ENCODE data around the gene MARCHF10. TPM values are rescaled to one million over a fixed set of nuclear protein-coding genes. Genes with fewer than 3 reads are reported as not detected.

The MARCHF10 gene
- total and polyA plus RNA-seq, 9 of the 15 experiments (the other 6 are each of a cell fraction or from before 2014, with no cell fraction given) = not detected

- no peaks in the 10 kb centered on the region for H3K9me1 ChIP-seq (ENCODE audit: control insufficient read depth, insufficient read depth, low read length)
- FAIRE-seq = no peak
- H3K9me3 ChIP-seq (replicated peaks; ENCODE audit: control insufficient read depth, insufficient read depth, low read depth, low read length) = no peaks in the 10 kb centered on the region
- ChIA-PET POLR2A (no interaction called here), CTCF (ENCODE audit: low intra/inter-chr PET ratio) (no interaction called here)
- no peak for DNase-seq (ENCODE audit: extremely low read depth in 1 of 4, low spot score in 3 of 4)
- no peak overlapping the region for H3K9ac ChIP-seq (ENCODE audit: insufficient read depth in 1 of 2, low read depth in 2 of 2, low read length in 2 of 2)
- H3K27me3 ChIP-seq (ENCODE audit: control insufficient read depth in 2 of 2, insufficient read depth in 2 of 2, low read length in 2 of 2) = peaks cover 60 to 70% of the 10 kb centered on the region in 2 experiments
- WGBS (ENCODE audit: insufficient coverage, low coverage, missing lambda C conversion rate) = under 1% methylated on average over 7 of the region's 7 CpGs
- H3K4me3 ChIP-seq = no peak overlapping the region
- no peak overlapping the region for H3K4me2 ChIP-seq (ENCODE audit: insufficient read depth, low read length)
- BruUV-seq (replicated peaks) = no TSS peak
- peaks cover 4% of the 10 kb centered on the region; the same call in 1 of the 2 replicates for H4K20me1 ChIP-seq (replicated peaks; ENCODE audit: control insufficient read depth, insufficient read depth, low read length)
- H3K36me3 ChIP-seq (ENCODE audit: control insufficient read depth, insufficient read depth, low read length) = no peaks in the 10 kb centered on the region
- H3K4me1 ChIP-seq (replicated peaks in 1 of 2; ENCODE audit: control insufficient read depth in 2 of 2, insufficient read depth in 2 of 2, low read length in 2 of 2) = no peaks in the 10 kb centered on the region; a peak in 1 of 5 replicates
- TF ChIP-seq MXI1 (IDR thresholded peaks at IDR 0.05; ENCODE audit: low read depth, low read length) (no peak), MYC (IDR thresholded peaks at IDR 0.05; ENCODE audit: low read depth, low read length) (no peak), MYC (CRISPR knock-in tag; IDR thresholded peaks at IDR 0.05; ENCODE audit: borderline replicate concordance, low read depth) (no peak), ZFP36 (IDR thresholded peaks at IDR 0.05; ENCODE audit: low read depth, low read length, partially characterized antibody) (no peak), SP2 (IDR thresholded peaks at IDR 0.05; ENCODE audit: extremely low read depth, low read depth, low read length, poor library complexity, severe bottlenecking) (no peak), ZSCAN32 (CRISPR knock-in tag; IDR thresholded peaks at IDR 0.05) (no peak), SIRT6 (IDR thresholded peaks at IDR 0.05; ENCODE audit: low read depth, low read length) (no peak), LEF1 (IDR thresholded peaks at IDR 0.05) (no peak)
- ATAC-seq = no peak
- in situ Hi-C loops (cut with MboI) = no loop called here
- no peak overlapping the region for H2AFZ ChIP-seq (ENCODE audit: low read depth, low read length)
- H3K27ac ChIP-seq (ENCODE audit: extremely low read depth, low read depth, low read length) = no peak overlapping the region
- H3K79me2 ChIP-seq (ENCODE audit: control insufficient read depth, insufficient read depth, low read length) = no peaks in the 10 kb centered on the region
- intact Hi-C loops (cut with micrococcal nuclease) = no loop called here
These were observed 54.6 kb downstream of the MARCHF10 start for GRCh38 chr17:62753562-62753961.

All from K562 (cell line).